NCI-H2081 (cell line): ENCODE data around the gene CTNND2.
"Not testable (repeated sequence)": the region's sequence is repeated elsewhere in the genome, so short reads cannot be mapped to it uniquely, and the experiment has no call there.

ENCODE experiments used
- DNase-seq, 2 experiments: peaks; one replicate each; lab custom pipeline; 2025; lab: John Stamatoyannopoulos, UW

CTNND2 gene

DNA sequence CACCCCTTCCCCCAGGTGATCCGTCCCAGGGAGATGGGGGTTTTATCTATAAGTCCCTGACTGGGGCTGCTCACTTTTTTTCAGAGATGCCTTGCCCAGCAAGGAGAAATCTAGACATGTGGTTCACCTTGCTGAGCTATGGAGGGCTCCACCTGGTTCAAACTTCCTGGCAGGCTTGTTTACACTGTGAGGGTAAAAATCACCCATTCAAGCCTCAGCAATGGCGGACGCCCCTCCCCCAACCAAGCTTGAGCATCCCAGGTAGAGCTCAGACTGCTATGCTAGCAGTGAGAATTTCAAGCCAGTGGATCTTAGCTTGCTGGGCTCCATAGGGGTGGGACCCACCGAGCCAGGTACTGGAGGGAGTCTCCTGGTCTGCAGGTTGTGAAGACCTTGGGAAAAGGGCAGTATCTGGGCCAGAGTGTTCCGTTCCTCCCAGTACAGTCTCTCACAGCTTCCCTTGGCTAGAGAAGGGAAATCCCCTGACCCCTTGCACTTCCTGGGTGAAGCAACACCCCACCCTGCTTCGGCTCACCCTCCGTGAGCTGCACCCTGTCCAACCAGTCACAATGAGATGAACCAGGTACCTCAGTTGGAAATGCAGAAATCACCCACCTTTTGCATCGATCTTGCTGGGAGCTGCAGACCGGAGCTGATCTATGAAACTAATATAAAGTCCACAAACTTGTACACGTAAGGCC lies 231.7 kb downstream of the CTNND2 start:
- DNase-seq: no peak

DNA sequence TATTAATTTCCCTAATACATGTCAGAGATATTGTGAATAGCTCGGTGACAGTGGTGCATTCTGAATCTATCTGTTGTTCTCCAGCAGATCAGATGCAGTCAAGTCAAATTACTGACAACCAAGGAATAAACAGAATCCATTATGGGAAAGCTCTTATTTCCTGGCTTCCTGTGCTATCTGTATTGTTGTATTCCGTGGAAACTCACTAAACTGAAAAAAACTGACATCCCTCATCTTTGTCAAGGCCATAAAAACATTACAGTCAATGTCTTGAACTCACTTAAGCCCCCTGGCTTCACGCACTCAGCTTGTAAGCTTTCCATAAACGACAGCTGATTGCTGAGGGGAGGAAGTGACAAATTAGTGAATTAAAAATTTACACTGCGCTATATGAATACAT lies 245.9 kb downstream of the CTNND2 start:
- peak in 1 of 2 experiments; percentile 46 for DNase-seq

DNA sequence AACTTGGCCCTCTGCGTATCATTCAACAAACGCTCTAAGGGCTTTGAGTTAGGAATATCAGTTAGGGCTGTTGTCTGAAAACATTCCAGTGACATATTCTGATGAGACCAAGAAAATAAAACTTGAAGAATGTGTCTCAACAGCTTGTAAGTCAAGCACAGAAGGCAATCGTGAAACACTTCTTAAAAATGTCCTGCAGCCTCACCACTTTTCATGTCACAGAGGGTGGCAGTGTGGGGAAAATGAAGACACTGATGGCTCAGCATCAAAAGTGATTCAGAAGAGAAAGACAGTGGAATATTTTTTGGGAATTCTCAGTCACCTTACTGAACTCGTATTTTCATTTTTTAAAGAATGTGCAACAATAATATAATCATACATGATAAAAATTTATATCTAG lies 247.3 kb downstream of the CTNND2 start:
- no peak for DNase-seq

GRCh38 chr5:11655681-11656080 lies 248.6 kb downstream of the CTNND2 start:
- DNase-seq: no peak

- DNase-seq: no peak
Measured at GRCh38 chr5:11650936-11651335, 253.3 kb downstream of the CTNND2 start.

DNA sequence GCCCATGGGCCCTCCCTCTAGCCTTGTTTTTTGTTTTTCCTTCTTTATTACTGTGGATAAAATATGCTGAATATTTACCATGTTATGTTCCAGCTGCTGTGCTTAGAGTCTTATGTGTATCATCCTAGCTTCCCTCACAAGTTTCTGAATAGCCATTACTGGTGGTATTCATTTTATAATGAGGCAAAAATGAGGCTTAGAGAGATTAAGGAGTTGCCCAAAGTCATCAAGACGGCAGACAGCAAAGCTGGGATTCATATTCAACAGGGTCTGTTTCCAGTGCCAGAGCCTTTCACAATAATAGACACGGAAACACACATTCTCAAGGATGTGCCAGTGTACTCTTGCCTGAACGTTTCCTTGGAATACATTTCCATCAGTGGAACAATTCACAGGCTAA lies 258.1 kb downstream of the CTNND2 start:
- DNase-seq: no peak

- no peak for DNase-seq
Measured at GRCh38 chr5:11642438-11642837, 261.8 kb downstream of the CTNND2 start.

- no peak for DNase-seq
Measured at GRCh38 chr5:11640158-11640873, 263.9 kb downstream of the CTNND2 start.

DNA sequence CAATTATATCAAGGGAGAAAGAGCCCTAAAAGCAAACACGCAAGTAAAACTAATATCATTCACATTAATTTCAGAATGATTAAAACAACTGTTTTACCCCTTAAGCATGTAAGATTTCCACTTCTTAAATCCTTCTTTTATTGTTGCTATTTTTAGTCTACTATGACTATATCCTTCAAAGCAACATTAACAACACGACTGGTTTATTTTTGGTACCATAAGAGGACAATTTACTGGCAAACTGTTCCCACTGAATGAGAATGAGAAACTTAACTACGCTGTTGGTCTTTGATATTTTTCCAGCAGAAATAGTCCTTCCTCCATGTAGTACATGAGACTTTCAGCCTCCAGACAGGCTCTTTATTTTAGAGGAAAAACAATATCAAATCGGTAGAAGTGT lies 281.5 kb downstream of the CTNND2 start:
- no peak for DNase-seq

DNA sequence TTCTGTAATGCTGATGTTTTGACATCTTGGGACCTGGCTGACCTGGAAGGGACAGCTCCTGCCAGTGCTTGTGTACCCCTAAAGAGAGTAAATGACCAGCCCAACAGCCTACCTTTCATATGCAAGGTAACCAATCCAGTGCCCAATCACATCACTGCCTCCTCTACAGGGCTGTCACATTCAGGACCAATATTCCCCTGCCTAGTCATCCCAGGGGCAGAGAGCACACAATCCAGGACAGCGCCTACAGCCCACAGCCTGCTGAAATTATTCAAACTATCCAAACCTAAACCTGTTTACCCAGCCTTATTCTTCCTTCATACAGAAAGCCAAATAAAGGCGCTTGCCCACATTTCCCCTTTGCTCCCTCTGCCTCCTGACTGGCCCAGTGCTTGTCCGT lies 284.1 kb downstream of the CTNND2 start:
- DNase-seq: no peak

DNA sequence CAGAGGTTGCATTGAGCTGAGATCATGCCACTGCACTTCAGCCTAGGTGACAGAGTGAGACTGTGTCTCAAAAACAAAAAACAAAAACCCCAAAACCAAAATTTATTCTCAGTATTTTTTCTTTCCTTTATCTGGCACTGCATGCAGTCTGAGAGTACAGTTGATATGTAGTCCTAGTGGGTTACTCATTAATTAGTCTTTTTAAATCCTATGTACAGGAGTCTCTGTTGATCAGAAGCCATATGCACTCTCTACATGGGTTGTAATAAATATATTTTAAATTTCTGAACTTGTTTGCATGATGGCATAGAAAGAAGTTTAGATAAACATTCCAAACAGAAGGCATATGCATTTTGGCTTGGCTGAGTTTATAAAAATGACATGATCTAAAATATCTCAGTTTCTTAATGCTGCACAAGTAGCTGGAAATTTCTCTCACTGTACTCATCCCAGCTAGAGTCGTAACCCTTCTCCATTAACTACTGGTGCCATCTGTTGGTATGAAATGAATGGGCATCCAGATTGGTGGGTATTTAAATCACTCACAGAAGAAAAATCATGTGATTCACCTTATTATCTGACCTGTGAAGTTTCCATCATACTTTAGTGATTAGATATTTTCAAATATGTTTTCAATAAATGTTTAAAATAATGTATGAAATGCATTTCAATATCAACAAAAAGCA lies 284.8 kb downstream of the CTNND2 start:
- DNase-seq: peak; percentile 17 to 55

DNA sequence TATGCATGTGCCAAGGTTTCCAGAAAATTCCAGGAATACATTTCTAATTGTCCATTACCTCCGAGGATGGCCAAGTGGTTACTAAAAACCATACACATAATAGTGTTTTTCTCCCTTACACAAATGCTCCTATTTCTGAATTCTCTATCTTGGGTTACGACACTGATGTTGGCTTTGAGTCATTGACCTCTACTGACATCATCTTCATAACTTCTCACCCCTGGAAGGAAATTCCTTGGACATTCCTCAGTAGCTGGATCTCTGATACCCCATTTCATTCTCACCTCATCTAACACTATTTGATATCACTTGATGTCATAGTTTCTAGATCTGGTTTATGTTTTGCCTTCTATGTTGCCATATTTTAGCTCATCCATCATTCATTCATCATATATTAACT lies 287.2 kb downstream of the CTNND2 start:
- DNase-seq: no peak

DNA sequence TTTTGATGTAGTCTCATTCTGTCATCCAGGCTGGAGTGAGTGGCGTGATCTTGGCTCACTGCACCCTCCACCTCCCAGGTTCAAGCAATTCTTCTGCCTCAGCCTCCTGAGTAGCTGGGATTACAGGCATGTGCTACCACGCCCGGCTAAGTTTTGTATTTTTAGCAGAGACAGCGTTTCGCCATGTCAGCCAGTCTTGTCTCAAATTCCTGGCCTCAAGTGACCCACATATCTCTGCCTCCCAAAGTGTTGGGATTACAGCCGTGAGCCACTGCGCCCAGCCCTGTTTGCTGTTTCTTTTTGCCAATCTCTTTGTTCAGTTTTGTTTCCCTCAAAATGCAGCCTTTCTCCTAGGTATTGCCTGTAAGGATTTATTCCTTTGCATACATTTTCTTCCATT lies 287.6 kb downstream of the CTNND2 start:
- DNase-seq: not testable (repeated sequence)

GRCh38 chr5:11611011-11611410 lies 293.2 kb downstream of the CTNND2 start:
- no peak for DNase-seq

DNA sequence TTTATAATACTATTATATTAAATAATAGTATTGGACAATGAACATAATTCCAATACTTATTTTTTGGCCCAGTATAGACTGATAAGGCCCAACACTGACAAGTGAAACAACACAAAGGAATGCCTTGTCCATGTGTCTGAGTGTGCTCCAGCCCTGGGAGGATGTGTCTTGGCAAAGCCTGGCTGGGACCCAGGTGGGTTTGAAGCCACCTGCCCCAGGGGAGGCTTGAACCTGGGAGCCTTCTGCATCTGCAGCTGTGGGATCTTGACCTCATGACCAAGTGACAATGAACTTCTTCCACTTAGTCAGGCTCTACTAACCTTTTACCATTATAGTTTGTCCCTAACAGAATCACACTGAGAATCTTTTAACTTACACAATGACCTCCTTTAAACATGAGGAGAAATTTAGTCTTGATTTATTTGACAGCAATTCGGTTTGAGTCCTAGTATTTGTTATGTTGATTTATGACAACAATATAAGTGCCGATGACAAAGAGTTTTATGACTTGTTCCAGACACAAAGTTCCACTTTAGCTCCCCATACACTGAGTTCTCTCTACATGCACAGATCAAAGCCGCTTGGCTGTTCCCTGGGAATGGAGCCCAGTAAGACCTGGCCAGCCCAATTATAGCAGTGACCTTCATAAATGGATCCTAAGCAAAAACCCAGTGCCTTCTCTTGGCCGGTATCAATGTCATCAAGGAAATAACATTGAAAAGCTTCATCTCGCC lies 294.5 kb downstream of the CTNND2 start:
- DNase-seq: no peak

GRCh38 chr5:11608530-11608929 lies 295.7 kb downstream of the CTNND2 start:
- DNase-seq: no peak

DNA sequence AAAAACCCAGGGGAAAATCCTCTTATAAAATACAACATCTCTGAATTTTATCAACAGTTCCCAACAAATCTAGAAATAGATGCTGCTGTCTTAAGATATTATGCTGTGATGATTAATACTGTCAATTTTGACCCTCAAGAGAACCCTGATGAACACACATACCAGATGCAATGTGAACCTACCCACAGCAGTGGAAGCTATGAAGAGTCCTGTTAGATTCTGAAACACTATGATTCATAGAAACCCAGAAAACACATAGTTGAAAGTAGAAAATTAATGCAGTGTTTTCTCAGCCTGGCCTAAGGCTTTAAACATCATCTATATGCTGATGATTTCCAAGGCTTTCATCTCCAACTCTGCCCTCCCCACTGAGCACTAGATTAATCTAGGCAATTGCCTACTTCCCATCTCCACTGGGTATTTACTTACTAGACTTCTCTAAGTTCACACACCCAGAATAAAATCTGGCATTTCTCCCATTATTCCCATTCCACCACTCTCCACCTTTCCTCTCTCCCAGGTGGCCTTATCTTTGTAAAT lies 296.2 kb downstream of the CTNND2 start:
- DNase-seq: no peak

- no peak for DNase-seq
Measured at GRCh38 chr5:11602298-11602697, 301.9 kb downstream of the CTNND2 start.

- no peak for DNase-seq
Measured at GRCh38 chr5:11599499-11599898, 304.7 kb downstream of the CTNND2 start.

- no peak for DNase-seq
Measured at GRCh38 chr5:11596657-11597071, 307.6 kb downstream of the CTNND2 start.

DNA sequence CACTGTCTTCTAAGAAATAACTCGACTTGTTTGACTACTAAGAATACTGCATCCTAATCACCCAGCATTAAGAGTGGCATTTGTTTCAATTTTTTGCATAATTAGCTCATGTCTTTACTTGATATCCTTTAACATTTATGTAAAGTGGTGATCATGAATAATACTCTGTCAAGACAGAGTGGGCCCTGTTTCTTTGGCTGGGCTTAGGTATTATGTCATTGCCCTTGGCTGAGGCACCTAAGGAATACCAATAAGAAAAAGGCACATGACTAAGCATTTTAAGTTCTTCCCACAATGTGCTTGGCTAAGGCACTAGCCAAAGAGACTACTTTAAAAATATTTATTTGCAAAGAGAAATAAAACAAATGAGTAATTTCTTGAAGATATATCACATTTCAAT lies 308.1 kb downstream of the CTNND2 start:
- no peak for DNase-seq

GRCh38 chr5:11595045-11595444 lies 309.2 kb downstream of the CTNND2 start:
- DNase-seq: peak; percentile 8 to 33
